ENCODE data around the gene STARD13. TPM values are rescaled to one million over a fixed set of nuclear protein-coding genes. Genes with fewer than 3 reads are reported as not detected.
A peak's percentile ranks its signal among the peaks of the same experiment; 100 is the strongest.
"Not testable (repeated sequence)": the region's sequence is repeated elsewhere in the genome, so short reads cannot be mapped to it uniquely, and the experiment has no call there.

The STARD13 gene
- total RNA-seq, 1 donor from 2014 or later, result 36.4 TPM

DNA sequence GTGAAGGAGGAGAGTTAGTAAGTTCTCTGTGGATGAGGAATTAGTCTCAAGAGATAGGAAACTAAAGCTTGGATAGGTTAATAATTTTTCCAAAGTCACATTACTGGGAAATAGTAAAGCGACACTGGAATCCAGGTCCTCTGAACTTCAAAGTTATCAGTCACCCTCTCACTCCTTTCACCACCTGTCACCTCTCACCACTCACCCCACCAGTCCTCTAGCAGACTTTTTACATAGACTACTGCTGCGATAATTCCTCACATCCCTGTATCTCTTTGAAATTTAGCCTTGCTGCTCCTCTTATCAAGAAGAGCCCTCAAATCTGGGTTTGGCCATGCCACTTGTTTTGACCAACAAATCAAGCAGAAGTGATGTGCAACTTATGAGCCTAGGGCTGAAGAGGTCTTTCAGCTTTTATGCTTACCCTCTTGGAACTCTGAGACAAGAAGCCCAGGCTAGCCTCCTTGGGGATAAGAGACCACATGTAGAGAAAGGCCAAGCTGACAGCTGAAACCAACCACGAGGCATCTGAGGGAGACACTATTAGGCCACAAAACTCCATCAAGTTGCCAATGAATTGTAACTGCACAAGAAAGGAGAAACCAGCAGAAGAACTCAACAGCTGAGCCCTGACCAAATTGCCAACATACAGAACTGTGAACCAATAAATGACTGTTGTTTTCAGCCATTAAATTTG, 41.2 kb downstream of the STARD13 start:
- ATAC-seq (ENCODE audit: poor library complexity) (peak; percentile 93), DNase-seq (no peak)
- intact Hi-C loops (cut with DNase I), result no loop called here

DNA sequence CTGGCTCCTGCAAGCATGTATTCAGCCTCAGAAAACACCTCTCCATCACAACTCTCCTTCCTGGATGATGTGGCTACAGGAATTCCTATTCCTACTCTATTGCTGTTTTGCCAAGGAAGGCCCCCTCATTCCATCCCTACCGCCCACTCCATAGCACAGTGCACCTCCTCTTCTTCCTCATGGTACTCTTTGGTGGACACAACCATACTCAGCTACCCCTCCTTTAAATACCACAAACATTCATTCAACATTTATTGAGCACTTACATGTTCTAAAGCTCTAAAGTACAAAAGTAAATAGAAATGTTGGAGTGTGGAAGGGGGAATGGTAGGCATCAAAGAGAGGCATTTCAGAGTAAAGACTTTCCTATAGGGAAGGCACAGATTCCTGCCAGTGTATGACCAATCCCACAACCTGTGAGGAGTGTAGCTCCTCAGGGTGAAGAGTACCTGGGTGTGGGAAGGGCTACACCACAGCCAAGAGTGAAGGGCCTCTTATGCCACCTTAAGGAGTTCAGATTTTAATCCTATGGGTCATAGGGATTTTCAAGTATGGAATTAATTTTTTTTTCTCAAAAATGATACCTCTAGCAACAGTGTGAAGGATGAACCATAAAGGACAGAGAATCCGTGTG, 42.5 kb downstream of the STARD13 start:
- no peak for ATAC-seq (ENCODE audit: poor library complexity)
- DNase-seq, result no peak
- intact Hi-C loops (cut with DNase I), result no loop called here

DNA sequence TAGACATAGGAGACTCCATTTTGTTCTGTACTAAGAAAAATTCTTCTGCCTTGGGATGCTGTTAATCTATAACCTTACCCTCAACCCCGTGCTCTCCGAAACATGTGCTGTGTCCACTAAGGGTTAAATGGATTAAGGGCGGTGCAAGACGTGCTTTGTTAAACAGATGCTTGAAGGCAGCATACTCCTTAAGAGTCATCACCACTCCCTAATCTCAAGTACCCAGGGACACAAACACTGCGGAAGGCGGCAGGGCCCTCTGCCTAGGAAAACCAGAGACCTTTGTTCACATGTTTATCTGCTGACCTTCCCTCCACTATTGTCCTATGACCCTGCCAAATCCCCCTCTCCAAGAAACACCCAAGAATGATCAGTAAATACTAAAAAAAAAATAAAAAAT, 43.2 kb downstream of the STARD13 start:
- intact Hi-C loops (cut with DNase I); DNase-seq; ATAC-seq (ENCODE audit: poor library complexity): not testable (repeated sequence)

DNA sequence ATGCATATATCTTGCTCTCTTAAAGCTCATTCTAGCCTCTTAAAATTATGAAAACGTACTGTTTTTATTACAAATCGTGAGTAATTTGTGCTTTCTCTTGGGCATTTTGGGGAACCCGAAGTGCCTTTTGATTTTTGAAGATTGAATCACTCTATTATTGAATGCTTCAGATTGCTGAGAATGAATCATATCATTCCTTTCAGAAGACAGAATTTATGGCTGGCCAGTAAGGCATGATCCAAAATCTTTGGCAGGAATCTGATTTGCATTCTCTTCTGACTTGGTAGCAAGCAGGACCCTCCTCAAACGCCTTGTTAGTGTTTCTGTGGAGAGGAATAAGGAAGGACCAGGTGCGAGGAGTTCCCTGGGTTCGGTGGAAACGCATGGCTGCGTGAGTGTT, 49.5 kb downstream of the STARD13 start:
- no peak for ATAC-seq (ENCODE audit: poor library complexity)
- intact Hi-C loops (cut with DNase I), result loop anchor here (10.0 kb wide), 1 partner anchor 49 kb away; the partner anchor contains the start of gene STARD13
- DNase-seq, result no peak

DNA sequence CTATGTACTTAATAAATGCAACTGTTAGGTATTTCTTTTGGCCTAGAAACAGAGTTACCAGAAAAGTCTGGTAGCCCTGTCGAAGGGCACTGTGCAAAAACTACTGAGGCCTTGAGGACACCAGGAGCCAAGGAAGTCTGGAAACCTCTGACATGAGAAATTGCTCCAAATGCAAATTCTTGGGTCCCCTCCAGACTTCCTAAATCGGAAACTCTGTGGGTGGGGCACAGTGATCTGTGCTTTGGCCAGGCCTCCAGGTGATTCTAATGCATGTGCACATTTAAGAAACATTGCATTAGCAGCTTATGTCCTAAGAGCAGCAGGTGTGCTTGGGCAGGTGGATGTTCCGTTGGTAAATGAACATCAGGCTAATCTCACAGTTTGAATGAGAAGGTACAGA, 50.0 kb downstream of the STARD13 start:
- DNase-seq (no peak), ATAC-seq (ENCODE audit: poor library complexity) (peak; percentile 18)
- intact Hi-C loops (cut with DNase I), result loop anchor here (10.0 kb wide), 1 partner anchor 49 kb away; the partner anchor contains the start of gene STARD13

DNA sequence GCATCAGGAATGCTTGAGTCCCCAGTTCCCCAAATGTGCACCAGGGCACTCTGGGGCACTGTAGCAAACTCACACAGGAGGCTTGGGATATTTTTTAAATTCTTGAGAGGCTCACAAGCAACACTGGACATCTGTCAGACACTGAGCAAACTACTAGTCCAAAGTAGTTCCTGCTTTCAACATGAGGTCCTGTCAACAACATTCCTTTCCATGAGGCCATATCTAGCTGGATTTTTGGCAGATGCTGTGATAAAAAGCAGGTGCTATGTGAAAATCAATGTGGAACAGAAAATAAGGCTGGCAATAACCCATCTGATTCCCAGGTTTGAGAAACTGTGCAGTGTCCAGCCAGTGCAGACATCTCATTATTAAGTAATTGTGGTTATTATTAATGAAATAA, 50.5 kb downstream of the STARD13 start:
- ATAC-seq (ENCODE audit: poor library complexity), result peak; percentile 55
- intact Hi-C loops (cut with DNase I), result loop anchor here (10.0 kb wide), 1 partner anchor 50 kb away; the partner anchor contains the start of gene STARD13

DNA sequence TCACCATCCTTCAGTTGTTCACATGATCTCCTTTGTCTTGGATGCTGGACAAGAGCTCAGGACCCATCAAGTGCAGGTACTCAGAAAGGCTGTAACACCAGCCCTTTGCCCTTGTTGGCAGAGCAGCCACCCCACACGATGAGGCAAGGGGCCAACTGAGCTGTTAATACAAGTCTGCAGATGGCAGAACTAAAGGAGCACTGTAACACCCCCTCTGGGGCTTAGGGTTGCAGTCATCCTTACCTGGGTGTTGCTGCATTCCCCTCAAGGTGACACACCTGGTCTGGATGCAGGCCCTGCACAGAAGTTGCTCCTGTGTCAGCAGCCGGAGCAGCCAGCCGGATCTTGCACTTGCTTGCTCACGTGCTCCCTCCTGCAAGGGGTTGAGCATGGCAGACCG, 52.0 kb downstream of the STARD13 start:
- intact Hi-C loops (cut with DNase I), result loop anchor here (10.0 kb wide), 1 partner anchor 51 kb away; the partner anchor contains the start of gene STARD13
- peak; percentile 79 for ATAC-seq (ENCODE audit: poor library complexity)

More for the DNA sequence above, 50.5 kb downstream of the STARD13 start:
- no peak for DNase-seq

DNA sequence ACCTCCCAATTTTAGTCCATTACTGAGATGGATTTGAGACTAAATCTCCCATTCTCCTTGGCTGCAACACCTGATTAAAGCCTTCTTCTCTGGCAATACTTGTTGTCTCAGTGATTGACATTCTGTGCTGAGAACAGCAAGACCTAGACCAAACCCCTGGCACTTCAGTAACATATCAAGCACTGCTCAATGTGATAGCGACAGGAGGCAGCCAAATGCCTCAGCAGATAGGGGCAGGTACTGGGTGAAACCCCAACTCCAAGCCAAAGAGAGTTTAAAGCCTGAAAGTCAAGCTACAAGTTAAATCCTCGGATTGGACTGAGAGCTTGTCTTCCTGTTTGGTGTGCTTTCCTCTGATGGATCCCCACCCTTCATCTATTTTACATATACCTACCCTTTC, 52.7 kb downstream of the STARD13 start:
- ATAC-seq (ENCODE audit: poor library complexity) (peak; percentile 65), DNase-seq (no peak)
- intact Hi-C loops (cut with DNase I), result loop anchor here (10.0 kb wide), 1 partner anchor 52 kb away; the partner anchor contains the start of gene STARD13

More for the DNA sequence above, 52.0 kb downstream of the STARD13 start:
- peak; percentile 78 for DNase-seq

DNA sequence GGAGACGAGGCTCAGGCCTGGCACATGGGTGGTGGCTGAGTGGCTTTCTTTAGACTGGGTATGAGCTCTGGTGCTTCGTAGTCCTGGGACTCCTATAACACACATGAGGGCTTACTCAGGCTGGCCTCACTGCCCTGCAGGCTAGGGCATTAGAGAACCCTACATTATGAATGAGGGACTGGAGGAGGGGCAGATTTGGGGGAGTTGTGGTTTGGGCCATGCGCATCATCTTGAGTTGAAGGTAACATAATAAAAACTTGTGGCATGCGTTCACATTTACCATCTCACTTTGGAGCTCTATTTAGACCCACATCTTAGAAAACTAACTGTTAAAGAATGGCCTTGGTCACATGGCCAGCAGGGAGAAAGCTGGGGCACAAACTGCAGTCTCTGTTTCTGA, 54.2 kb downstream of the STARD13 start:
- intact Hi-C loops (cut with DNase I), result loop anchor here (10.0 kb wide), 1 partner anchor 53 kb away; the partner anchor contains the start of gene STARD13
- ATAC-seq (ENCODE audit: poor library complexity), result no peak
- DNase-seq, result no peak

DNA sequence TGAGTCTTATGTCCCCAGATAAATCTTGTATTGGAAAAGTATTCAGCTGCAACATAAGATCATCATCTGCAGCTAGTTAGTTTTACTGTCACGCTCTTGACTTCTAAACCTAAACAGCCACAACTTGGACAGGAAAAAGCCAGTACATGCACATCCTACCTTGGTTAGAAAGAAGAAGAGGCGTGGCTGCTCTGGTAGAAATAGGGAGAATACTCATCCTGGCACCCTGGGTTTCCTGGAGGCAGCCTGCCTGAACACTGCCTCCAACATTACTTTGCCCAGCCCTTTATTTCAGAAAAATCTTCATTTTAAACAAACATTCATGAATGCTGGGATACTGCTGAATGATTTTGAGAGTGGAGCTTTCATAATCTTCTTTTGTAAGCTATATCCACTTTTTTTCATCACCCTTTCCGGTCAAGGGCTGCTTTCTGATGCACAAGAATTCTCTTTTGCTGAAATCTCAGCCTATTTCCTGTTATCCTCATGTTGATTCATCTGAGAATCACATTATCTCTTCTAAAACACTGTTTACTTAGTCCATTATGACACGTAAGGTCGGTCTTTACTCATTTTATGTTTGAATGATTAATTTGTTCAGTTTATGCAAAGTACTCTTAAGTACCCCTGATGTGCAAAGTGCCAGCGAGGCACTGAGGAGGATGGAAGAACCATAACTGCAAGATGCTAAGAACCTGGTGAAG, 55.2 kb downstream of the STARD13 start:
- DNase-seq (no peak), ATAC-seq (ENCODE audit: poor library complexity) (no peak)
- intact Hi-C loops (cut with DNase I), result loop anchor here (10.0 kb wide), 1 partner anchor 54 kb away; the partner anchor contains the start of gene STARD13

DNA sequence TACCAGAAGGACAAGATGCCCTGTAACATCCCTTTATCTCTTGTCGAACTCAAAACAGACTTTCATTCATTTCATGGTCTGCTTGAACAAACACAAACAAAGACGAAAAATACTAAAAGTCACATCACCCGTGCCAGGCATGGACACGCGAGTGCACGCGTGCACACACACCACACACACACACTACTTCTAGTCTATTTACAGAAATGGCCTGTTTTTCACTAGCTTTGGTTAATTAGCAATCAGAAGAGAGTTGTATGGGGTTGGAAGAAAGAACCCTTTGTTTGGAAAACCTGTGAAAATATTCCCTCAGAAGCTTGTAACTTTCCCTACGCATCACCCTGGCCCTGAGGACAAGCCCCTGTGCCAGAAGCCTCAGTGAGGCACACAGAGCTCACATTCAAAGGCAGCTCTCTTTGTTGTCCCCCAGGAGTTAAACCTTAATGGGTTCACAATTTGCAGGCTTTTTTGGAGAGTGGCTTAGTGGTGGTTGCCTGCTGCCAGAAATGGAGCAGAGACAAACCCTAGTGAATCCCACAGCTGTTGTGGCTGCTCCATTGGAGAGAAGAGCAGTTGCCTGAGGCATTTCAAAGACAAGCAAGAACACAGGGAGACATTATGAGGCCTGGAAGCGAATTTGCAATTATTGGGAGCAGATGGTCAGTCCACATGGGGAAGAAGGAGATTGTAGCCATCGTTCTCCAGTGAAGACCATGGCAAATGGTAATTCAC, 55.9 kb downstream of the STARD13 start:
- ATAC-seq (ENCODE audit: poor library complexity) (peak; percentile 37), DNase-seq (peak; percentile 64)

DNA sequence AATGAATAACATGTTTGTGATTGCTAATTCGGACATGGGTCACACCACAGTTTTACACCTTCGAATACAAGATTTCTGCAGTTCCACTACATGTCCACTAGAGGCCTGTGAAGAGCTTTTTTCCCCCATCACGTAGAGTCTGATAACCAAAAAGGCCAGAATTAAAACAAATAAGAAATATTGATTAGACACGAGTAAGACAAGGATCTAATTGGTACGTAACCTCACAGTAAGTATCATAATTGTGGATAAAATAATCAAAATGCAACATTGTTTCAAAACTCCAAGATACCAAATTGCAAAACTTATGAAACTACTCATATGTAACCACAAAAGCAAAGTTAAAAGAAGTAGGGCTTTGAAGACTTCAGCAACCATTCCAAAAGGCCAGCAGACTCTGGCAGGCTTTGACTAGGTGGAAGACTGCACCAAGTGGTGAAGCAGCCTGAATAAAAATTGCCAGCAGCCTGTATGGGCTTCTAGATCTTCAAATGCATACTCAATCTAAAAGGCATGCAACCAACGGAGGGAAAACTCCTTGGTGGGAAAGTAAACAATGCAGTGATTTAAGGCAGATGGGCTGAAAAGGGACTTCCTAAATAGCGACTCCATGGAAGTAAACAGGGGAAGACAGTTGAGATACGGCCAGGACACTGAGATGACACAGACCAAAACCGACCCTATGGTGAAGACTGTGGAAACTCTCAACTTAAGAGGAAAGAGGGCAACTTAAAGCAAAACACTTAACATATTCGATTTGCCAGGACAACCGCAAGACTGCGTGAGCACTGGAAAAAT, 56.7 kb downstream of the STARD13 start:
- ATAC-seq (ENCODE audit: poor library complexity) (peak; percentile 48), DNase-seq (no peak)
- intact Hi-C loops (cut with DNase I), result no loop called here

More for the DNA sequence above, 55.9 kb downstream of the STARD13 start:
- intact Hi-C loops (cut with DNase I), result loop anchor here (10.0 kb wide), 1 partner anchor 55 kb away; the partner anchor contains the start of gene STARD13

DNA sequence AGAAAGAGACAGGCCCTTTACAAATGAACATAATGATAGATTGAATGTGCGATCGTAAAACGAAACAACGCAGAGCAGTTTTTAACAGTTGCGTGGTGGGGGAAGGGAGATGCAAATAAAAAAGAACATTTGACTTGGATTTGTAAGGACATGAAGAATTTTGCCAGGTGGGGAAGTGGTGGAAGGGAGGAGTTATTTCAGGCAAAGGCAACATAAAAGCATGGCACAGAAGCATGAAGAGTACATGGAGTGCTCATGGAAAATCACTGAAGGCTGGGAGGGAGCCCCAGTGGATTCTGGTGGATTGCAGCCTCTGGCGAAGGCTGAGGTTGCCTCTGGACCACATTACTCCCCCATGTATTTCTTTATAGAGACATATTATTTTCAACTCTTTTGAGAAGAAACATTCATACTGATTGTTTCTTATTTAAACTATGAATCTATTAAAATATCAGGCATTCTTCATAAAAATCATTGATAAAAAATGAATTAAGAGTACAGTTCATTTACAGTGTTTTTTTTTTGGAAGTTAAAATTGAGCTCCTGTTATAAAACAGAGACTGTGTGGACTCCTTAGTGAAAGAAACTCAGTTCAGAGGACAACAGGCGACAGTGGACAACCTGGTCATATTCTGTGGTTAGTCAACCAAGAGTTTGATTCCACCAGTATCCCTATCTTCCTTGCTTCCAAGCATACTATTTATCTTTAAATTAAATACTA, 57.5 kb downstream of the STARD13 start:
- no peak for DNase-seq
- intact Hi-C loops (cut with DNase I), result no loop called here
- ATAC-seq (ENCODE audit: poor library complexity), result peak; percentile 41

DNA sequence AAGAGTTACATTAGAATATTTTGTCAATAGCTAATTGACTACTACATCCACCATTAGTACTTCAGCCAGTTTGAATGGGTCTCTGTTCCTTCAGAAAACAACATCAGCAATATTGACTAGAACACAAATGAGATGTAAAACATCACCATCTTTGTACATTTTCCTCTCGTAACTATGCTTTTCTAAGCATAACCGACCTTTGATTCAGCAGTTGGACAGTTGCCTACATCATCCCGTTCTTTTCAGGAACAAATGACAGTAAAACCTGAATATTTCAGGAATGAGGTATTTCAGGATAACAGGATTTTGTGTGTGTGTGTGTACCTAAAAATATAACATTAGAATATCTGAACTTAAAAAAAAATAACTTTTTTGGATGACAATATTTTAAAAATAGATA, 60.9 kb downstream of the STARD13 start:
- intact Hi-C loops (cut with DNase I), result no loop called here
- ATAC-seq (ENCODE audit: poor library complexity) (no peak), DNase-seq (no peak)

DNA sequence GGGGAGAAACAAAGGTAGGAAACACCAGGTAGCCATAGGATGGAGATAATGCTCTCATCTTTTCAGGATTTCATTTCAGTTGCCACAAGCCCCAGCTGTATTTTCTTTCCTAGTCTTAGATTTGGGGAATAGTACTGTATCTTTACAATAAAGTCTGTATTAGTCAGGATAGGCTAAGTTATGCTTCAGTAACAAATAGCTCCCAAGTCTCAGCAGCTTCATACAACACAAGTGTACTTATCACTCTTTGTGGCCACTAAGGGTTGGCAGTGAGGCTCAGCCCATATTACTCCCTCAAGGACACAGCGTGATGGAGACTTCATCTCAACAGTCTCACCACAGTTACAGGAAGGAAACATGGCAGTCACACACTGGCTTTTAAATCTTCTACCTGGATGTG, 61.4 kb downstream of the STARD13 start:
- ATAC-seq (ENCODE audit: poor library complexity) (no peak), DNase-seq (no peak)
- intact Hi-C loops (cut with DNase I), result no loop called here

DNA sequence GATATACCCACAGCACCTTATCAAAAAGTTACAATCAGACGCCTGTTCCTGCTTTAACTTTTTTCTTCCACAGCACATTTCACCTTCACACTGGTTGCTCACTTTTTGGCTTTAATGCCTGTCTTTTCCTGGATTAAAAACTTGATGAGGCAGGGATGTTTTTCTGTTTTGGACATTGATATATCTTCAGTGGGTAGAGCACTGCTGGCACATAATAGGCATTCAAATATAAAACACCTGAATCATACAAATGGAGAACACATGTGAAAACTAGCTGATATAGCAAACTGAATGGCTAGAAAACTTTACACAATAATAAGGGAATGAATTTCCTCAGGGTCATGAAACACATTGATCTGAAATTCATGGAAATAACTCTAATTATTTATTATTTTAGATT, 65.6 kb downstream of the STARD13 start:
- intact Hi-C loops (cut with DNase I), result no loop called here
- ATAC-seq (ENCODE audit: poor library complexity), result no peak
- DNase-seq, result no peak

DNA sequence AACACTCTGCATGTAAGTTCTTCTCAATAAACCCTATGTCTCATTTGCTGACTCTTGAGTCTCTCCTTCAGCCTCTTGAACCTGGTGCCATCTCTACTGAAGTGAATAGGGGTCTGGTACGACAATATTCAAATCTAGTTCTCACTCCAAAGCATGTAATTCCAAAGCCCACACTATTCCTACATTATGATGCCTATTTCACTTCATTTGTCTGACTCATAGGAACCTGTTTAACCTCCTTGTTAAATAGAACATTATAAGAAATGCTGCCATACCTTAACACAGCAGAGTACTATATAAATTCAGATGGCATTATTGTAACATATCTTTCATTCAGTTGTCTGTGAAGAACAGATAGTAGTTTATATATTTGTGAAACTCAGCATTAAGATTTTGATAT, 67.1 kb downstream of the STARD13 start:
- intact Hi-C loops (cut with DNase I), result no loop called here
- no peak for ATAC-seq (ENCODE audit: poor library complexity)
- DNase-seq, result no peak

Measured in Right ventricle myocardium superior (tissue), 1 donor.